ENCODE data around the gene TCF21. TPM values are rescaled to one million over a fixed set of nuclear protein-coding genes. Genes with fewer than 3 reads are reported as not detected.
"Not testable (repeated sequence)": the region's sequence is repeated elsewhere in the genome, so short reads cannot be mapped to it uniquely, and the experiment has no call there.

Gene TCF21
- total RNA-seq, 1 donor from 2014 or later: not detected

GRCh38 chr6:133923938-133924593 lies 35.2 kb downstream of the TCF21 start:
- peak; percentile 70 for DNase-seq

DNA sequence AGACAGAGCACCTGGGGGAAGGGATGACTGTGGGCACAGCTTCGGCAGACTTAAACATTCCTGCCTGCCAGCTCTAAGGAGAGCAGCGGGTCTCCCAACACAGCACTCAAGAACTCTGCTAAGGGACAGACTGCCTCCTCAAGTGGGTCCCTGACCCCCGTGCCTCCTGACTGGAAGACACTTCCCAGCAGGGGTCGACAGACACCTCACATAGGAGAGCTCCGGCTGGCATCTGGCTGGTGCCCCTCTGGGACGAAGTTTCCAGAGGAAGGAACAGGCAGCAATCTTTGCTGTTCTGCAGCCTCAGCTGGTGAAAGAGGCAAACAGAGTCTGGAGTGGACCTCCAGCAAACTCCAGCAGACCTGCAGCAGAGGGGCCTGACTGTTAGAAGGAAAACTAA lies 42.3 kb downstream of the TCF21 start:
- DNase-seq: not testable (repeated sequence)

- DNase-seq: not testable (repeated sequence)
Measured at GRCh38 chr6:133936352-133936751, 47.4 kb downstream of the TCF21 start.

- DNase-seq: no peak
Measured at GRCh38 chr6:133937909-133938308, 49.0 kb downstream of the TCF21 start.

DNA sequence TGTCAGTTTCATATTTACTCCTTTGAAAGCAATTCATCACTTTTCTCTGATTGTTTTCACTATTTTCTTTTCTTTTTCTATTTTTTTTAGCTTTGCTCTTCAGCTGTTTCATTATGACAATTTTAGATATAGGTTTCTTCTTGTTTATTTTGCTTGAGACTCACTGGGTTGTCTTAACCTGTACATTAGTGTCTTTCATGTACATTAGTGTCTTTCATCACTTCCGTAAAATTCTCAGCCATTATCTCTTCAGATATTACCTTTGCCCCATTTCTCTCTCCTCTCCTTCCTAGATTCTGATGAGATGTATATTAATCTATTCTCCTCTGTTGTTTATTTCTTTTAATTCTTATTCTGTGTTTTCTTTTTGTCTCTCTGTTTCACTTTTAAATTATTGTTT lies 49.6 kb downstream of the TCF21 start:
- DNase-seq: no peak

GRCh38 chr6:133939778-133940667 lies 51.1 kb downstream of the TCF21 start:
- DNase-seq: no peak

Other genes starting within 250 kb of the TCF21 start
- 22.0 TPM for gene TBPL1, start 64.1 kb downstream of the TCF21 start, total RNA-seq
- 2.2 TPM for gene SLC2A12, start 163.5 kb downstream of the TCF21 start, total RNA-seq

Measured in skin of body (tissue), 2 donors.